ENCODE data around the gene CDK5R1.
A peak's percentile ranks its signal among the peaks of the same experiment; 100 is the strongest.

The CDK5R1 gene

GRCh38 chr17:32461853-32462617, 24.8 kb upstream of the CDK5R1 start:
- Mint-ChIP-seq H3K27me3 (ENCODE audit: low read depth, poor library complexity) (no peaks in the 10 kb centered on the region), H3K4me3 (no peak overlapping the region), H3K9me3 (no peaks in the 10 kb centered on the region), H3K4me1 (no peaks in the 10 kb centered on the region), H3K36me3 (ENCODE audit: low read depth) (peaks cover 66% of the 10 kb centered on the region), H3K27ac (no peak overlapping the region)
- peak; percentile 74 for DNase-seq
- peak; percentile 54 for TF ChIP-seq CTCF (IDR thresholded peaks at IDR 0.05)

GRCh38 chr17:32463304-32463703, 23.5 kb upstream of the CDK5R1 start:
- Mint-ChIP-seq H3K27me3 (ENCODE audit: low read depth, poor library complexity) (no peaks in the 10 kb centered on the region), H3K4me3 (no peak overlapping the region), H3K36me3 (ENCODE audit: low read depth) (peaks cover 65% of the 10 kb centered on the region), H3K27ac (no peak overlapping the region), H3K9me3 (no peaks in the 10 kb centered on the region), H3K4me1 (no peaks in the 10 kb centered on the region)
- DNase-seq, result no peak
- no peak for TF ChIP-seq CTCF (IDR thresholded peaks at IDR 0.05)

GRCh38 chr17:32464374-32464773, 22.4 kb upstream of the CDK5R1 start:
- Mint-ChIP-seq H3K27ac (no peak overlapping the region), H3K4me3 (no peak overlapping the region), H3K4me1 (no peaks in the 10 kb centered on the region), H3K36me3 (ENCODE audit: low read depth) (peaks cover 65% of the 10 kb centered on the region), H3K9me3 (no peaks in the 10 kb centered on the region), H3K27me3 (ENCODE audit: low read depth, poor library complexity) (no peaks in the 10 kb centered on the region)
- no peak for TF ChIP-seq CTCF (IDR thresholded peaks at IDR 0.05)
- no peak for DNase-seq

GRCh38 chr17:32467949-32468348, 18.8 kb upstream of the CDK5R1 start:
- H3K4me1 Mint-ChIP-seq, result no peaks in the 10 kb centered on the region
- no peak for TF ChIP-seq CTCF (IDR thresholded peaks at IDR 0.05)
- DNase-seq, result no peak
- H3K9me3 Mint-ChIP-seq, result no peaks in the 10 kb centered on the region
- peaks cover 59% of the 10 kb centered on the region for H3K36me3 Mint-ChIP-seq (ENCODE audit: low read depth)
- H3K27me3 Mint-ChIP-seq (ENCODE audit: low read depth, poor library complexity), result no peaks in the 10 kb centered on the region
- H3K27ac Mint-ChIP-seq, result no peak overlapping the region
- H3K4me3 Mint-ChIP-seq, result no peak overlapping the region

- TF ChIP-seq CTCF (IDR thresholded peaks at IDR 0.05), result no peak
- H3K36me3 Mint-ChIP-seq (ENCODE audit: low read depth), result peaks cover 82% of the 10 kb centered on the region
- no peak for DNase-seq
- H3K9me3 Mint-ChIP-seq, result no peaks in the 10 kb centered on the region
- no peaks in the 10 kb centered on the region for H3K27me3 Mint-ChIP-seq (ENCODE audit: low read depth, poor library complexity)
- H3K4me1 Mint-ChIP-seq, result no peaks in the 10 kb centered on the region
- no peak overlapping the region for H3K4me3 Mint-ChIP-seq
- H3K27ac Mint-ChIP-seq, result no peak overlapping the region
Measured at GRCh38 chr17:32470405-32471167, 16.2 kb upstream of the CDK5R1 start.
